BE2C (cell line): ENCODE results near the gene RAB11B.

Experiments
- DNase-seq: peaks from one replicate; pipeline ENCODE4 v3.0.0-alpha.2; 2020
- H3K27me3 ChIP-seq: fragments of 250-450 bp; sonication (Bioruptor Pico); 2 replicates; pipeline ENCODE4 v1.5.1; 2020; ENCODE audit warnings: mild to moderate bottlenecking
- H3K36me3 ChIP-seq: fragments of 250-450 bp; sonication (Bioruptor Pico); 2 replicates; pipeline ENCODE4 v1.5.1; 2020; ENCODE audit warnings: mild to moderate bottlenecking
- H3K4me1 ChIP-seq: fragments of 250-450 bp; sonication (Bioruptor Pico); 2 replicates; pipeline ENCODE4 v1.5.1; 2020
- H3K4me3 ChIP-seq: 2 replicates; pipeline ENCODE4 v1.5.1; 2011; ENCODE audit warnings: low read depth, low read length
- H3K9me3 ChIP-seq: fragments of 250-450 bp; sonication (Bioruptor Pico); 2 replicates; pipeline ENCODE4 v1.5.1; 2020
- CTCF ChIP-seq: IDR thresholded peaks from 2 replicates; pipeline ENCODE4 v1.5.1; 2012; ENCODE audit warnings: mild to moderate bottlenecking, low read depth, low read length

RAB11B gene

GRCh38 chr19:8444677-8445487, 54.7 kb downstream of the RAB11B start, which contains the start of gene HNRNPM:
Gene HNRNPM, plus strand, starts transcription at chr19:8444975. Its CDS starts 24 bp downstream, at chr19:8444999.
- no peaks in the 10 kb centered on the region for H3K4me1 ChIP-seq
- DNase-seq: peak; percentile 100
- H3K36me3 ChIP-seq: peaks cover 28% of the 10 kb centered on the region
- peak within 1 kb of the TSS; percentile 95 for H3K4me3 ChIP-seq
- TF ChIP-seq CTCF: no peak
- H3K27me3 ChIP-seq: no peaks in the 10 kb centered on the region
- no peaks in the 10 kb centered on the region for H3K9me3 ChIP-seq

- peaks cover 33% of the 10 kb centered on the region for H3K36me3 ChIP-seq
- no peaks in the 10 kb centered on the region for H3K4me1 ChIP-seq
- H3K27me3 ChIP-seq: no peaks in the 10 kb centered on the region
- H3K9me3 ChIP-seq: no peaks in the 10 kb centered on the region
- peak overlapping the region; percentile 95 for H3K4me3 ChIP-seq
- no peak for TF ChIP-seq CTCF
- DNase-seq: peak; percentile 58
These were observed 55.4 kb downstream of the RAB11B start for GRCh38 chr19:8445488-8446001.

- no peaks in the 10 kb centered on the region for H3K27me3 ChIP-seq
- DNase-seq: no peak
These were observed 56.0 kb downstream of the RAB11B start for GRCh38 chr19:8446061-8446709.

GRCh38 chr19:8449830-8450229, 59.7 kb downstream of the RAB11B start:
- H3K9me3 ChIP-seq: no peaks in the 10 kb centered on the region
- no peak overlapping the region for H3K4me3 ChIP-seq
- H3K36me3 ChIP-seq: peaks cover 53% of the 10 kb centered on the region
- no peaks in the 10 kb centered on the region for H3K27me3 ChIP-seq
- no peaks in the 10 kb centered on the region for H3K4me1 ChIP-seq
- DNase-seq: no peak
- no peak for TF ChIP-seq CTCF

More at GRCh38 chr19:8446061-8446709, 56.0 kb downstream of the RAB11B start:
- peaks cover 33% of the 10 kb centered on the region for H3K36me3 ChIP-seq
- H3K4me1 ChIP-seq: no peaks in the 10 kb centered on the region
- H3K9me3 ChIP-seq: no peaks in the 10 kb centered on the region
- peak overlapping the region; percentile 95 for H3K4me3 ChIP-seq
- TF ChIP-seq CTCF: no peak

GRCh38 chr19:8451377-8451776, 61.2 kb downstream of the RAB11B start:
- TF ChIP-seq CTCF: no peak
- no peak for DNase-seq
- Histone ChIP-seq H3K4me3 (no peak overlapping the region), H3K9me3 (no peaks in the 10 kb centered on the region), H3K36me3 (peaks cover 53% of the 10 kb centered on the region), H3K4me1 (peaks cover 3% of the 10 kb centered on the region), H3K27me3 (no peaks in the 10 kb centered on the region)
